ENCODE data around the gene ZNF668. TPM values are rescaled to one million over a fixed set of nuclear protein-coding genes. Genes with fewer than 3 reads are reported as not detected.

Gene ZNF668
- total RNA-seq, 1 experiment from 2014 or later, result 16.8 TPM

DNA sequence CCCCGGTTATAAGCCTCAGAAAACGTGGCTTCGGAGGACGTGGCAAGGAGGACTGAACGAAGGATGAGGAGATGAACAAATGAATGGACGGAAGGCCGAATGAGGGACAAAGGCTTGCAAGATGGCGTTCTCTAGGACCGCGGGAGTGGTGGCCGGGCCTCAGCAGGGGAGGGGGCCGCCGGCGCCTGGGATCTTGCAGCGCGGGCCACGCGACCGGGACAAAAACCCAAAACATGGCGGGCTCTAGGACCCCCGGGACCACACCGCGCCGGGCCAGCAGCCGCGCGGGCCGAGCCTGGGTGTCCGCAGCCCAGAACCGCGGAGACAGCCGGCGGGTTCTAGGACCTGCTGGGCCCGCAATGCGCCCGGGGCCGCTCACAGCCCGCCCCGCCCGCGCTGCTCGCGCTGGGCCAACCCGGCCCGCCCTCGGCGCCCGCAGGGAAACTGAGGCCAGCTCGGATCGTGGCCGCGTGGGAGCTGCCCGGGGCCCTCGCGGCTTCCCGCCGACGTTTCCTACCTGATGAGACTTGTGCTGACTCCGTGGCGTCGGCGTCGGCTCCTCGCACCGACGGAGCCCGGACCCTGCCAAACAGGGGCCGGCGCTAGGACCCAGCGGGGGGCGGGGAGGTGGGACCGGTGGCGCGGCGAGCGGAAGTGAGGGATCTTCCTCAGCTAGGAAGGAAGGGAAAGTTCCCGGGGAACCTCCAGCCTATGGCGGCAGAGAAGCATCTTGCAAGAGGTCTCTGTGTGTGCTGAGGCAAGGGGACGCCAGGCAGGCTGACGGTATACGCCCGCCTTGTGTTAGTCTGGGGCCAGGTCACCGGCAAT lies 684 bp downstream of the ZNF668 start (continued):
- TF ChIP-seq, protein P1, sequence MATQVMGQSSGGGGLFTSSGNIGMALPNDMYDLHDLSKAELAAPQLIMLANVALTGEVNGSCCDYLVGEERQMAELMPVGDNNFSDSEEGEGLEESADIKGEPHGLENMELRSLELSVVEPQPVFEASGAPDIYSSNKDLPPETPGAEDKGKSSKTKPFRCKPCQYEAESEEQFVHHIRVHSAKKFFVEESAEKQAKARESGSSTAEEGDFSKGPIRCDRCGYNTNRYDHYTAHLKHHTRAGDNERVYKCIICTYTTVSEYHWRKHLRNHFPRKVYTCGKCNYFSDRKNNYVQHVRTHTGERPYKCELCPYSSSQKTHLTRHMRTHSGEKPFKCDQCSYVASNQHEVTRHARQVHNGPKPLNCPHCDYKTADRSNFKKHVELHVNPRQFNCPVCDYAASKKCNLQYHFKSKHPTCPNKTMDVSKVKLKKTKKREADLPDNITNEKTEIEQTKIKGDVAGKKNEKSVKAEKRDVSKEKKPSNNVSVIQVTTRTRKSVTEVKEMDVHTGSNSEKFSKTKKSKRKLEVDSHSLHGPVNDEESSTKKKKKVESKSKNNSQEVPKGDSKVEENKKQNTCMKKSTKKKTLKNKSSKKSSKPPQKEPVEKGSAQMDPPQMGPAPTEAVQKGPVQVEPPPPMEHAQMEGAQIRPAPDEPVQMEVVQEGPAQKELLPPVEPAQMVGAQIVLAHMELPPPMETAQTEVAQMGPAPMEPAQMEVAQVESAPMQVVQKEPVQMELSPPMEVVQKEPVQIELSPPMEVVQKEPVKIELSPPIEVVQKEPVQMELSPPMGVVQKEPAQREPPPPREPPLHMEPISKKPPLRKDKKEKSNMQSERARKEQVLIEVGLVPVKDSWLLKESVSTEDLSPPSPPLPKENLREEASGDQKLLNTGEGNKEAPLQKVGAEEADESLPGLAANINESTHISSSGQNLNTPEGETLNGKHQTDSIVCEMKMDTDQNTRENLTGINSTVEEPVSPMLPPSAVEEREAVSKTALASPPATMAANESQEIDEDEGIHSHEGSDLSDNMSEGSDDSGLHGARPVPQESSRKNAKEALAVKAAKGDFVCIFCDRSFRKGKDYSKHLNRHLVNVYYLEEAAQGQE (IDR thresholded peaks at IDR 0.05; ENCODE audit: low read depth), result no peak
- TF ChIP-seq CBX3 (IDR thresholded peaks at IDR 0.05; ENCODE audit: low read depth), result no peak
- TF ChIP-seq EZH2phosphoT487 (IDR thresholded peaks at IDR 0.05; ENCODE audit: borderline replicate concordance), result no peak
- TF ChIP-seq ELF1 (IDR thresholded peaks at IDR 0.05; ENCODE audit: borderline replicate concordance, low read depth), result no peak; the same call in 1 of the 2 replicates
- TF ChIP-seq, protein P2, sequence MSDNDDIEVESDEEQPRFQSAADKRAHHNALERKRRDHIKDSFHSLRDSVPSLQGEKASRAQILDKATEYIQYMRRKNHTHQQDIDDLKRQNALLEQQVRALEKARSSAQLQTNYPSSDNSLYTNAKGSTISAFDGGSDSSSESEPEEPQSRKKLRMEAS (IDR thresholded peaks at IDR 0.05), result no peak
- peak; percentile 42 for TF ChIP-seq POLR2A (IDR thresholded peaks at IDR 0.05; ENCODE audit: borderline replicate concordance, extremely low read depth, insufficient read depth, insufficient read length)

DNA sequence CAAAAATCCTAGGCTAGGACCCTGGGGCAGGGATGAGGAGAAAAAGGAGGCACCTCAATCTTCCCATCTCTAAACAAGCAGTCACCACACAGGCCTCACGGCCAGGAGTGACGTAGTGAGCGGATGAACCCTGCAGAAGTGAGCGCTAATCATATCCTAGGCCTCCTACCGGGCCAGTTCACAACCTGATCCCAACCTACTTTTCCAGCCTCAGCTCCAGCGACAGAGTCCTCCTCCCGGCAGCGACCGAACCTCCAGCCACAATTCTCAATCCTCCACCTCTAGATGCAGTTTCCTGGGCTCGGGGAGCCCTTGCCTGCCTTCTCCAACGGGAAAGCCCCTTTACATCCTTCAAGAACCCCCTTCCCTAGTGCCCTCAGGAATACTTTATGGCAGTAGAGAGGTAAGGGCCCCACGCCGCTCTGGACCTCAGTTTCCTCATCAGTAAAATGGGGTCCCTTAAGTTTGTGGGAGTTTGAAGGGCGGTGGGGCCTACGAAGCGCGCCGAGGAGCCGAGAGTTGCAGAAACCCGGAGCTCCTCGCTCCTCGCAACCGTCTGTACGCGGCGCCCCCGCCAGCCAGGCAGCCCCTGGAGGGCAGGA lies 1.4 kb downstream of the ZNF668 start:
- RAD21 ChIA-PET (ENCODE audit: low non-redundant PET in 1 of 2, low total read pairs in 2 of 2, uncharacterized antibody in 2 of 2, unreplicated experiment in 2 of 2), result interaction anchor here in 1 of 2 experiments (0.8 kb wide), 1 partner anchor 90 kb away, joined by 3 read pairs; no protein-coding TSS in a partner anchor

More for the DNA sequence above, 1.4 kb downstream of the ZNF668 start:
- TF ChIP-seq, protein P2 (IDR thresholded peaks at IDR 0.05), result peak; percentile 7; the same call in 1 of the 2 replicates
- TF ChIP-seq EGR1 (IDR thresholded peaks at IDR 0.05; ENCODE audit: low read depth), result no peak
- Histone ChIP-seq H3K27me3 (ENCODE audit: insufficient read depth, low read length) (no peaks in the 10 kb centered on the region), H3K4me2 (ENCODE audit: low read length) (peak overlapping the region; percentile 97), H3K9ac (ENCODE audit: low read length) (peak overlapping the region; percentile 95), H3K9me2 (ENCODE audit: insufficient read depth) (no peaks in the 10 kb centered on the region), H3K4me1 (ENCODE audit: control insufficient read depth in 1 of 2, insufficient read depth in 2 of 2, low read length in 2 of 2) (peaks cover 8 to 18% of the 10 kb centered on the region in 2 experiments; a peak in 3 of 4 replicates), H3K36me3 (ENCODE audit: control insufficient read depth in 1 of 2, insufficient read depth in 2 of 2, low read length in 2 of 2) (peaks cover 9 to 16% of the 10 kb centered on the region in 2 experiments; a peak in 2 of 4 replicates), H3K27ac (ENCODE audit: low read depth, low read length) (peak overlapping the region; percentile 100), H3K4me3 (replicated peaks in 1 of 2; ENCODE audit: low read depth in 1 of 2, low read length in 2 of 2) (peak overlapping the region; percentile 87 to 99), H3K79me2 (ENCODE audit: insufficient read depth, low read length) (peaks cover 79% of the 10 kb centered on the region), H4K20me1 (ENCODE audit: insufficient read depth) (no peaks in the 10 kb centered on the region), H3K9me3 (ENCODE audit: control insufficient read depth in 1 of 2, insufficient read depth in 1 of 2, low read depth in 1 of 2, low read length in 2 of 2) (no peaks in the 10 kb centered on the region), H2AFZ (ENCODE audit: low read depth, low read length, poor library complexity, severe bottlenecking) (no peak overlapping the region)
- DNase-seq (ENCODE audit: low read depth, low spot score), result no peak
- ChIA-PET CTCF (interaction anchor here (0.5 to 1.0 kb wide), 3 partner anchors 70 to 377 kb away, joined by 3 to 4 read pairs (median 3); no protein-coding TSS in a partner anchor), POLR2A (interaction anchor here (1.5 kb wide), 1 partner anchor 41 kb away, joined by 4 read pairs; no protein-coding TSS in a partner anchor)
- BruUV-seq (replicated peaks), result no TSS peak
- intact Hi-C loops (cut with micrococcal nuclease), result loop anchor here (1.0 to 10.0 kb wide), 5 partner anchors 22 to 382 kb away; partner anchors contain the start of genes ARMC5, PRSS8, STX4 and VKORC1
- no peak for ATAC-seq
